Stimulated activated CD4-positive, alpha-beta T cell treated with anti-CD3 and anti-CD28 coated beads, Interleukin-4, amount 100 ng/mL, for 48 hours (primary cell): ENCODE measurements around the gene NXPH4.

Source experiments
- DNase-seq, 2 donors: peaks; one replicate each; pipeline ENCODE4 v3.0.0-alpha.2; 2020; ENCODE audit warnings: low read depth in 2 of 2

NXPH4 gene

GRCh38 chr12:57183939-57184725, 32.5 kb upstream of the NXPH4 start:
- DNase-seq, result no peak

GRCh38 chr12:57185403-57185802, 31.2 kb upstream of the NXPH4 start:
- DNase-seq, result no peak

- DNase-seq, result no peak
These were observed 30.6 kb upstream of the NXPH4 start for GRCh38 chr12:57185906-57186508.

GRCh38 chr12:57187222-57188089, 29.1 kb upstream of the NXPH4 start:
- DNase-seq, result no peak

- DNase-seq, result no peak
These were observed 28.5 kb upstream of the NXPH4 start for GRCh38 chr12:57188090-57188425.

GRCh38 chr12:57190037-57190436, 26.6 kb upstream of the NXPH4 start:
- no peak for DNase-seq

- DNase-seq, result no peak
These were observed 25.8 kb upstream of the NXPH4 start for GRCh38 chr12:57190821-57191220.

- DNase-seq, result no peak
These were observed 25.2 kb upstream of the NXPH4 start for GRCh38 chr12:57191410-57191809.

GRCh38 chr12:57192920-57193319, 23.7 kb upstream of the NXPH4 start:
- DNase-seq, result no peak

- no peak for DNase-seq
These were observed 22.8 kb upstream of the NXPH4 start for GRCh38 chr12:57193706-57194245.

GRCh38 chr12:57194253-57194652, 22.3 kb upstream of the NXPH4 start:
- no peak for DNase-seq

- DNase-seq, result no peak
These were observed 21.4 kb upstream of the NXPH4 start for GRCh38 chr12:57195186-57195585.

GRCh38 chr12:57195611-57196371, 20.8 kb upstream of the NXPH4 start:
- no peak for DNase-seq

GRCh38 chr12:57196439-57196838, 20.2 kb upstream of the NXPH4 start:
- DNase-seq, result no peak

GRCh38 chr12:57196956-57197355, 19.6 kb upstream of the NXPH4 start:
- DNase-seq, result no peak

- no peak for DNase-seq
These were observed 18.3 kb upstream of the NXPH4 start for GRCh38 chr12:57198329-57198728.

GRCh38 chr12:57199191-57199590, 17.4 kb upstream of the NXPH4 start:
- DNase-seq, result no peak

- DNase-seq, result no peak
These were observed 16.1 kb upstream of the NXPH4 start for GRCh38 chr12:57200497-57200896.

- no peak for DNase-seq
These were observed 15.4 kb upstream of the NXPH4 start for GRCh38 chr12:57201219-57201618.

GRCh38 chr12:57201631-57202030, 15.0 kb upstream of the NXPH4 start:
- no peak for DNase-seq

- DNase-seq, result no peak
These were observed 14.3 kb upstream of the NXPH4 start for GRCh38 chr12:57202321-57202720.

GRCh38 chr12:57203201-57203600, 13.4 kb upstream of the NXPH4 start:
- DNase-seq, result no peak
